ENCODE measurements around the gene MAZ.
A peak's percentile ranks its signal among the peaks of the same experiment; 100 is the strongest.

Gene MAZ

DNA sequence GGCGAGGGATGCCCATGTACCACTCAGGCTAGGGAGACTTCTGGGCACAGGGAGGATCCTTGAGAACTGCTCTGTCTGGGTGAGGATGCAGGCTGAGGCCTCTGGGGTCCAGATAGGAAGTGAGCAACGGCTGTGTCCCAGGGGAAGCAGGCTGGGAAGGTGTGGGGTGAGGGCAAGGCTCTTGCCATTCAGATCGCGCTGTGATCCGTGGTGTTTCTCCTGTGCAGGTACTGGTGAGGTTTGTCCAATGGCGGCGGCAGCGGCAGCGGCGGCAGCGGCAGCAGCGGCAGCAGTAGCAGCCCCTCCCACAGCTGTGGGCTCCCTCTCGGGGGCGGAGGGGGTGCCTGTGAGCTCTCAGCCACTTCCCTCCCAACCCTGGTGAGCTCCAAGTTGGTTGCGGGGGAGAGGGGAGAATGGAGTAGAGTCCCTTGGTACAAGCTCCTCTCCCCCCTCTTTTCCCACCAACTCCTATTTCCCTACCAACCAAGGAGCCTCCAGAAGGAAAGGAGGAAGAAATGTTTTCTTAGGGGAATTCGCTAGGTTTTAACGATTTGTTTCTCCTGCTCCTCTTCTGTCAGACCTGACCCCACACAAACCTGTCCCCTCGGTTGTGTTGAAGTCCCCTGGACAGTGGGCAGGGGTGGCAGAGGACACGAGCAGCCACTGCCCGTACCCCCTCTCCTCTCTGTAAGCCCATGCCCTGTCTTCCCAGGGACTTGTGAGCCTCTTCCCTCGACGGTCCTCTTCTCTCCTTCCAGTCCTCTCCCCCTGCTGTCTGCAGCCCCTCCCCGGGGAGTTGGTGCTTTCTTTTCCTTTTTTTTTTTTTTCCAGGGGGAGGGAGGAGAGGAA is 3.7 kb downstream of the MAZ start:
- DNase-seq = peak; percentile 54

DNA sequence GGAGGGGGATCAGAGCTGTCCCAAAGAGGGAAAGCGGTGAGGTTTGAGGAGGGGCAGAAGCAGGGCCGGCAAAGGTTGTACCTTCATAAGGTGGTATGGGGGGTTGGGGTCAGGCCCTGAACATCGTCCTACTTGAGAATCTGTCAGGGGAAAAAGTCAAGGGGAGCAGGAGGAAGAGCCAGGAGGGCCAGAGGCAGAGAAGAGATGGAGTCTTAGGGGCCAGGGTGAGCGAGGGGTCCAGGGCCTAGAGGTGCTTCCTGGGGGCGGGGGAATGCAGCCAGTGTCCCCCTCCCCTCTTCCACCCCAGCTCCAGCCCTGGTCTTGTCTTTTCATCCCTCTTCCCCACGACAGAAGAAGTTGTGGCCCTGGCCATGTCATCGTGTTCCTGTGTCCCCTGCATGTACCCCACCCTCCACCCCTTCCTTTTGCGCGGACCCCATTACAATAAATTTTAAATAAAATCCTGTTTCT is 4.4 kb downstream of the MAZ start:
- no peak for DNase-seq

DNA sequence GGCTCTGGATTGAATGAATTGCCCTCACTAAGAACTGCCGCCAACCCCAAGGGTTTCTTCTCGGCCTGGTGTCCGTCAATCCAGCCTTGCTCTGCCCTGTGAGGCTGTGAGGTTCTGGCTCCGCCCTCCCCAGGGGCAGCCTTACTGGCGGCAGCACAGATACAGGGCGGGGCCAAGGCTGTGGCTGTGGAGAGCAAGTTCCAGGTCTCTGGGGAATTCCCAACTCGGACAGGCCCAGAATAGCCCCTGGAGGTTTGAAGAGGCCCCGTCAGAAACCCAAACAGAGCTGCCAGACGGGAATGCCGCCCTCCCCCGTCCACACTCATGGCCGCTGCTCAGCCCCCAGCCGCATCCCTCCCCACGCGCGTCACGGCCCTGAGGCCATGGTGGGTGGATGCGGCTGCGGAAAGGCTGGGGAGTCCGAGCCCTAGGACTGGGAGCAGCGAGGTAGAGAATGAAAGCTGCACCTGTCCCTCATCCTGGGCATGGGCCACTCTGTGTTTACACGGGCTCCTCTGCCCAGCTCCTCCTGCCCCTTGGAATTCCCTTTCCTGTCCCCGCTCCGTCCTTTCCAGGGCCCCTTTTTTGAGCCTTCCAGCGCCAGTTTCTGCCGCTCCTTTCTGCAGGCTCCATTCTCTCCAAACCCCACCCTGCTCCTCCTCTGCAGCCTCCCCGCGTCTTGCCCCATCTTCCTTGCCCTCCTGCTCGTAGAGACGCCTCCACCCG is 5.0 kb downstream of the MAZ start:
- peak; percentile 97 for DNase-seq

DNA sequence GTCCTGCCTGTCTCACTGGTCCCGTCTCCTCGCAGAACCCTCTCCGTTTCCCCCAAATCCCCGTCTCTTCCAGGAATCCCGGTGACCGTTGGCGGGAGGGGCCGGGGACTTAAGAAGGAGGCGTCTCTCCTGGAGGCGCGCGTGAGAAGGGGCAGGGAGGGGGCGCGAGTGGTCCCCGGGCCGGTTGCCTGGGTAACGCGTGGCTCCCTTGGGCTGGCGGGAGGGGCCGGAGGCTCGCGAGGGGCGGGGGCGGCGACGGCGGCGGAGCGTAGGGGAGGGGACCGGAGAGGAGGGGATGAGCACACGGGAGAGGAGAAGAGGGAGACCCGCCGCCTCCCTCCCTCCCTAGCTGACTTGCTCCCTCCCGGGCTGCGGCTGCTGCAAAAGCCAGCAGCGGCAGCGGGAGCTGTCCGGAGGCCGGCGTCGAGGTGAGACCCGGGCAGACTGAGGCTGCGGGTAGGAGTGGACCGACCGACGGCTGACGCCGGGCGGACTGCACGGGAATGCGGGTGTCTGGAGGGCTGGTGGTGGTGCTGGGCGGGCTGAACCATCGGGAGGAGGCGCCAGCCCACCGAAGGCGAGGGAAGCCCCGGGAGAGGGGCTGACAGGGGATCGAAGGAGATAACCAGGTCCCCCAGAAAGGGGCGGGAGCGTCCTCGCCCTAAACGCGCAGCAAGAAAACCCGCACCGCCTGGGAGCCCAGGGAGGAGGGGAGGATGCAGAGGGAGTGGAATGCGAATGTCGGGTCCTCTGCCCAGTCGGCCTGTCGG is 5.8 kb downstream of the MAZ start, which contains the start of gene PRRT2:
Gene PRRT2 (plus strand): TSS at position 298 of the 770 bp plus-strand sequence. CDS start 862 bp downstream, outside the sequence.
- DNase-seq = peak; percentile 79

DNA sequence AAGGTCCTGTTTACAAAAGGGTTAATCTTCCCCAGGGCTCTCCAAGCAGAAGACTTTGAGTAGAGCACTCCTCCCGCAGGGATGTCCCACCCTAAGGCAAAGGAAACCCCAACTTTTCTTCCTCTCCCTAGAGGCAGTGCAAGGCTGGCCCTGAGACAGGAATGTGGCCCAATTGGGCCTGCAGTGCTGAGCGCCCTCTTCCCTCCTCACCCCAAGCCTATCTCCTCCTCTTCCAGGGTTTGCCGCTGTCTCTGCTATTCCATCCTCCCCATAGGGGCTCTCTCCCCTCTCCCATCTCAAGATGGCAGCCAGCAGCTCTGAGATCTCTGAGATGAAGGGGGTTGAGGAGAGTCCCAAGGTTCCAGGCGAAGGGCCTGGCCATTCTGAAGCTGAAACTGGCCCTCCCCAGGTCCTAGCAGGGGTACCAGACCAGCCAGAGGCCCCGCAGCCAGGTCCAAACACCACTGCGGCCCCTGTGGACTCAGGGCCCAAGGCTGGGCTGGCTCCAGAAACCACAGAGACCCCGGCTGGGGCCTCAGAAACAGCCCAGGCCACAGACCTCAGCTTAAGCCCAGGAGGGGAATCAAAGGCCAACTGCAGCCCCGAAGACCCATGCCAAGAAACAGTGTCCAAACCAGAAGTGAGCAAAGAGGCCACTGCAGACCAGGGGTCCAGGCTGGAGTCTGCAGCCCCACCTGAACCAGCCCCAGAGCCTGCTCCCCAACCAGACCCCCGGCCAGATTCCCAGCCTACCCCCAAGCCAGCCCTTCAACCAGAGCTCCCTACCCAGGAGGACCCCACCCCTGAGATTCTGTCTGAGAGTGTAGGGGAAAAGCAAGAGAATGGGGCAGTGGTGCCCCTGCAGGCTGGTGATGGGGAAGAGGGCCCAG is 6.7 kb downstream of the MAZ start:
- no peak for DNase-seq

DNA sequence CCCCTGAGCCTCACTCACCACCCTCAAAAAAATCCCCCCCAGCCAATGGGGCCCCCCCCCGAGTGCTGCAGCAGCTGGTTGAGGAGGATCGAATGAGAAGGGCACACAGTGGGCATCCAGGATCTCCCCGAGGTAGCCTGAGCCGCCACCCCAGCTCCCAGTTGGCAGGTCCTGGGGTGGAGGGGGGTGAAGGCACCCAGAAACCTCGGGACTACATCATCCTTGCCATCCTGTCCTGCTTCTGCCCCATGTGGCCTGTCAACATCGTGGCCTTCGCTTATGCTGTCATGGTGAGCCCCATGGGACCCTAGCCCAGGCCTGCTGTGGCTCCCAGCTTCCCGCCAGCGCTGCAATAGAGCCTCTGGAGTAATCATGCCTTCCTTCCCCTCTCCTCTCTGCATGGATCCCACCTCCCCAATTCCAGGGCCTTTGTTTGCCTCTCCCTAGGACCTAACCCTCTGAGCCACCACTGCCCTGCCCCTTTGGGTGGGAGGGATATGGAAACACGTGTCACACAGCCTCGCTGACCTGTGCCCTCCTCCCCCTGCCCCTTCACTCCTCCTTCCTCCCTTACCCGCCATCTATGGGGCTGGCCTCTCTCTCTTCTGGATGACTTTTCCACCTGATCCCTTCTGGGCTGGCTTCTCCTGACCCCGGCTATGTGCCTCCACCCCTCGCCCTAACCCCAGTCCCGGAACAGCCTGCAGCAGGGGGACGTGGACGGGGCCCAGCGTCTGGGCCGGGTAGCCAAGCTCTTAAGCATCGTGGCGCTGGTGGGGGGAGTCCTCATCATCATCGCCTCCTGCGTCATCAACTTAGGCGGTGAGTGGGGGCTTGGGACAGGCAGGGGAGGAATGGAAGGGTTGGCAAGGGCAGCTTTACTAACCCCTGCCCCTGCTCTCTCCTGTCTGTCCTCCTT is 7.6 kb downstream of the MAZ start:
- no peak for DNase-seq

DNA sequence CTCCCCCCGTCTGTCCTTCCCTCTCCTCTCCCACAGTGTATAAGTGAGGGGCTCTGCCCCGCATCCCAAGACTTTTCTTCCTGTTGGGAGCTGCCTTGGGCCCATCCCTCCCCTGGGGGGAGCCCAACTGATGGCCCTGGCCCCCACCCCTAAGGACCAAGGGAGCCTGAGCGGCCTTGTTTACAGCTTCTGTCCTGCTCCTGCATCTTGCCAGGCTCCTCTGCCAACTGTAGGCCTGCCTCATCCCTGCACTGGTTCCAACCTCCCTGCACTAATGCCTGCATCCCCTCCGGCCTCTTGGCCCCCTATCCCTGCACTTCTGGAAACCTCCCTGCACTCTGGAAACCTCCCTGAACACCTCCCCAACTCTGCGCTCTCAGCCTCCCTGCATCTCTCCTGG is 8.3 kb downstream of the MAZ start:
- no peak for DNase-seq

DNA sequence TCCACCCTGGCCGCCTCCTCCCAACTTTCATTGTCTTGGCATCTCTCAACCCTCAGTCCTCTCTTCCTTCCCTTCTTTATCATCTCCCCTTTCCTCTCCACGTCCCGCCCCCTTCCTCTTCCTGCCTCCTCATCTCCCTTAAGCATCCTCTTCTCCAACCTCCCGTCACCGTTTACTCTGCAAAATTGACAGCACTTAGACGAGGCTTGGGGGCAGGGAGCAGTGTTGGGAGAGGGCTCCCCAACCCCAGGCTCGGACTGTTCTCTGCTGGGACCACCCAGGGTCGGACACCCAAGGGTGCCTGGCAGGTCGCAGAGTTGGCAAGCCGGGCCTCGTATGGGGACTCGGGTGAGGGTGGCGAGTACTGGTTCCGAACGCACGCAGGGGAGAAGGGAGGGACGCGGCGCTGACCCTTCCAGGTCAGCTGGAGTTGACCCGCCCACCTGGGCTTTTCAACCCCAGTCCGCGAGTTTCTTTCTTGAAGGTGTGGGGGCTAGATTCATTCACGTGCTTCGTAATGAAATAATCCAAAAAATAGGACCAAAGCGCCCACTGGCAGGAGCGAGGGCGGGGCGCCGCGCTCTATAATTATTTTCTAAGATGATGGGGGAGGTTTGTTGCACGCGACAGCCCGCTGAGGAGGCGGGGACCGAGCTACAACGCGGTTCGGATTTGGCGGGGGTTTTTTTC is 8.8 kb downstream of the MAZ start:
- peak; percentile 68 for DNase-seq

DNA sequence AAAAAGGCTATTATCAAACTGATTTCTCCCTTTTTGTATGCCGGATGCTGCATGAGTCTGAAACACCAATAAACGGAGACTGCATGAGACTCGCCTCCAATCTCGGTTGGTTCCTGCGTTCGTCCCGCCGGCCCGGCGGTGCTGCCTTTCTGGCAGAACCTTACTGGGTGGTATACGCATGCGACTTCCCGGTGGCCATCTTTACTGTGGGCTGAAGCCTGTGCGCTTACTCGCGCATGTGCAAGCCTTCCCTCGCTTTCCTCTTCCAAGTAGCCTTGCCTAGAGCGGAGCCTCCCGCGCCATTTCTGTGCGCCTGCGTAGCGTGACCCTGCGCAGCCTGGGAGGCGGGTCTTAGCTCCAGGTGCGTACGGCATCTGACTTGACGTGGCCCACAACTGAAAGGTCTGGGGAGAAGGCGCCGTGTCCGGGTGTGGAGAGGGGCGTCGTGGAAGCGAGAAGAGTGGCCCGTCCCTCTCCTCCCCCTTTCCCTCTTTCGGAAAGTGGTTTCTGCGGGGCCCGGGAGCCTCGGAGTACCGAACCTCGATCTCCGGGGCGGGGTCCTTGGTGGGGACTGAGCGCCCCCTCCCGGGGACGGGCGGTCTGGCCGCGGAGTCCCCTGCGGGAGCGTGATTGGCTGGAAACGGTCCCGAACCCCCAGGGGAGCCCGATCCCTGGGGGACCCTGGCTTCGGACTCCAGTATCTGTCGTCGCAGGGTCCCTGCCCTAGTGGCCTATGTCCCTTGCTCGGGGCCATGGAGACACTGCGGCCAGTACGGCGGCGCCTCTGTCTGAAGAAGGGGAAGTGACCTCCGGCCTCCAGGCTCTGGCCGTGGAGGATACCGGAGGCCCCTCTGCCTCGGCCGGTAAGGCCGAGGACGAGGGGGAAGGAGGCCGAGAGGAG is 9.7 kb downstream of the MAZ start, which contains the start of gene PAGR1:
Gene PAGR1 (plus strand): TSS at position 360 of the 901 bp plus-strand sequence. CDS start 374 bp downstream, at position 734.
- DNase-seq = peak; percentile 99

DNA sequence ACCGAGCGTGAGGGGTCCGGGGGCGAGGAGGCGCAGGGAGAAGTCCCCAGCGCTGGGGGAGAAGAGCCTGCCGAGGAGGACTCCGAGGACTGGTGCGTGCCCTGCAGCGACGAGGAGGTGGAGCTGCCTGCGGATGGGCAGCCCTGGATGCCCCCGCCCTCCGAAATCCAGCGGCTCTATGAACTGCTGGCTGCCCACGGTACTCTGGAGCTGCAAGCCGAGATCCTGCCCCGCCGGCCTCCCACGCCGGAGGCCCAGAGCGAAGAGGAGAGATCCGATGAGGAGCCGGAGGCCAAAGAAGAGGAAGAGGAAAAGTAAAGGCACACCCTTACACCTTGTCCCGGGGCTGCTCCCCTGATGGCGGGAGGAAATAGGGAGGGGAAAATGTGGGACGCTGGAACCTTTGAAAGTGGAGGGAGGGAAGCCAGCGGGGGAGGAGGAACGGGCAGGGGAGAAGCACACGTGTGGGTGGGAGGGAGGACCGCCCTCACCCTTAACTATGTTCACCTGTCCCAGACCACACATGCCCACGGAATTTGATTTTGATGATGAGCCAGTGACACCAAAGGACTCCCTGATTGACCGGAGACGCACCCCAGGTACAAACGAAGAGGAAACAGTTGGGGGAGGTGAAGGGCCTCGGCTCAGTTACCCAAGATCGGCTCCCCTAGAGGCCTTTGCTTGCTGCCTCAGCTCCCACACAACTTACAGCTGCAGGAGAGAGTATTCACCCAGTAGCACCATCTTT is 10.5 kb downstream of the MAZ start:
- DNase-seq = peak; percentile 84

DNA sequence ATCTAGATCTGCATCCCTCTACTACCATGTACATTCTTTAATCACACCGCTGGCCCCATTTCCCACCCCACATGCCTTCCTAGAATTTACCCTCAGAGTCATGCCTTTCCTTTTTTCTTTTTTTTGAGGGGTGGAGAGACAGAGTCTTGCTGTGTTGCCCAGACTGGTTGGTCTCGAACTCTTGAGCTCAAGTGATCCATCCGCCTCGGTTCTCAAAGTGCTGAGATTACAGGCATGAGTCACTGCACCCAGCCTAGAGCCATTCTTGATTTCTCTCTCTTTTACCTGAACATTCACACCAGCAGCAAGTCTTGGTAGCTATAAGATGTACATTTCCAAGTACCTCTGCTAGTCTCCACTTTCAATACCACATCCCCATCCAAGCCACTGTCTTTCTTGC is 11.8 kb downstream of the MAZ start:
- no peak for DNase-seq

DNA sequence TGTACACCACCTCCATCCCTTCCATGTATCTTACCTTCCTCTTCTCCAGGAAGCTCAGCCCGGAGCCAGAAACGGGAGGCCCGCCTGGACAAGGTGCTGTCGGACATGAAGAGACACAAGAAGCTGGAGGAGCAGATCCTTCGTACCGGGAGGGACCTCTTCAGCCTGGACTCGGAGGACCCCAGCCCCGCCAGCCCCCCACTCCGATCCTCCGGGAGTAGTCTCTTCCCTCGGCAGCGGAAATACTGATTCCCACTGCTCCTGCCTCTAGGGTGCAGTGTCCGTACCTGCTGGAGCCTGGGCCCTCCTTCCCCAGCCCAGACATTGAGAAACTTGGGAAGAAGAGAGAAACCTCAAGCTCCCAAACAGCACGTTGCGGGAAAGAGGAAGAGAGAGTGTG is 13.2 kb downstream of the MAZ start:
- DNase-seq = no peak

DNA sequence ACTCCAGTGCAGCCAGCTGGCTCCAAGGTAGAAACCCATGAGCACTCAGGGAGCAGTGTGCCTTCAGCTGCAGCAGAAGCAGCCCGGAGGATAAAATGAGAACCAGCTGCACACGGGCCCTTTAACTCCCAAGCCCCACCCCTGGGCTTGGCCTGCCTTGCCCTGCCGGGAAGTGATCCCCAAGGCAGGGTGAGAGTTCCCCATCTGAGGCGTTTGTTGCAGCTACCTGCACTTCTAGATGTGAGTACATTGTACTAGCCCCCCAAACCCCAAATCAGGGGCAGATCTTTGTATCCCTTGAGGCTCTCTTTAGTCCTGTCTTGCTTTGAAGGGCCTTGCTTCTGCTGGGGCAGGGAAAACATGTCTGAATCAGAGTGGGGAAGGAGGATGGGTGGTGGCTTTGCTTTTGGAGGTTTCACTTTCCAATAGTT is 14.0 kb downstream of the MAZ start, which contains the start of gene MVP:
Gene MVP (plus strand): TSS at position 192 of the 431 bp plus-strand sequence. CDS start 10,088 bp downstream, outside the sequence.
- peak; percentile 77 for DNase-seq

DNA sequence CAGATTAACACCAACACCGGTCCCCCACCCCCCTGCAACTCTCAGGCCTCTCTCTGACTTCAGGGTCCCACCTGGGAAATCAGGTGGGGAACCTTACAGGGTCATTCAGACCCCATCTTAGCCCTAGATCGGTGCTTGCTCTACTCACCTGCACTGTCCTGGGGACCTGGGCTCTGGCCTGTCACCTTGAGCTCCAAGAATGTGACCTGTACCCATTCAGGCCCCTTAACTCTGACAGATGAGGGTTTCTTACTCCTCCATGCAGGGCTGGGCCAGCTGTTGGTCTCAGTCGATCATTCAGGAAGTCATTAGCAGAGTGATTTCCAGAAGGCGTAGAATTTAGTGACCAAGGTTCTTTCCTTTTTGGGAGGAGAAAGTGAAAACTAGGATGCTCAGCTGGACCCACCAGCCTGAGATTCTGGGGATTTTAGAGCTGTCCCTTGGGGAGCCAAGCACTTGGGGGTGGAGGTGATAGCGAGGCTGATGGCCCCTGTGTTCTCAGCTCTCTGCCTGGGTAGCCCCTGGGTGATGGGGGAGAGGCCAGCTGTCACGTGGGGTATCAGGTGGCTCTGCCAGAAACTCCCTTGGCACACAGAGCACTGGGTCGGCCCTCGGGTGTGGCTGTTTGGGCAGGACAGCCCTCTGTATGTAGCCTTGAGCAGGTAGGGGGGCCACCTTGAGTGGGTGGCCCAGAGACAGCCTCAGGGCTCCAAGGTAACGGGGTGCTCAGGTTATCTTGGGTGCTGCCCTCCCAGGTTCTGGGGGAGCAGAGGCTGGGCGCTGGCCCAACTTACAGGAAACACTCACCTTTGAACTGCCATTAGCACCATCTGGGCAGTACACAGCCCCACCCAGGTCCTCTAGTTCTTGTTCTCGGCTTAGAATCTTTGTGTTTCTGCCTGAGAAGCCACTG is 14.7 kb downstream of the MAZ start:
- no peak for DNase-seq

DNA sequence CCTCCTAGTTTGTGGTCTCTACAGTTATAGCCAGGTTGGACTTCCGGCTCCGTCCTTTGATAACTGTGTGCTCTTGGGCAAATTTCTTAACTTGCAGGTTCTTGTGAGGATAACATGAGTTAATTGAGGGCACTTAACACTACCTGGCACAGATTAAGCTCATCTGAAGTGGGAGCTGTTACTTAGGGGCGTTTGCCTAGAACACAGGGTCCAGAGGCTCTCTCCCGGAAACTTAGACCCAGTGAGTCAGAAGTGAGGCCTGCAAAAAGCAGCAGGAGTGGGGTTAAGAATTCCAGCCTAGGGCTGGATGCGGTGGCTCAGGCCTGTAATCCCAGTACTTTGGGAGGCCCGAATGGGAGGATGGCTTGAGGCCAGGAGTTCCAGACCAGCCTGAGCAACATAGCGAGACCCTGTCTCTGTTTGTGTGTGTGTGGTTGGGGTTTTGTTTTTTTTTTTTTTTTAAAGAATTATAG is 15.3 kb downstream of the MAZ start:
- no peak for DNase-seq

DNA sequence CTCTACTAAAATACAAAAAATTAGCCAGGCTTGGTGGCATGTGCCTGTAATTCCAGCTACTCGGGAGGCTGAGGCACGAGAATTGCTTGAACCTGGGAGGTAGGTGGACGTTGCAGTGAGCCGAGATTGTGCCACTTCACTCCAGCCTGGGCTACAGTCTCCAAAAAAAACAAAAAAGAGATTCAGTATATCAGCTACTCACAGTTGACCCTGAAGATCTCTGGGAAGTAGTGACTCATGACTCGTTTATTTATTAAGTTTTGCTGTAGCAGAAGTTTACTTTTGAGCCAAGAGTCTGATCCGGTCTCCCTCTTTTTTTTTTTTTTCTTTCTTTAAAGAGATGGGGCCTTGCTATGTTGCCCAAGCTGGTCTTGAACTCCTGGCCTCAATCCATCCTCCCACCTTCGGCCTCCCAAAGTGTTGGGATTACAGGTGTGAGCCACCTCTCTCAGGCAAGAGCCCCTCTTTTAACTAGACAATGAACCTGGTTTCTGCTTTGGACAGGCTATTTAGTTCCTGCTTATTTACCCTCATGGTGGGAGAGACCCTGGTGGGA is 18.3 kb downstream of the MAZ start:
- peak; percentile 31 for DNase-seq
